ENCODE results near the gene RGS17. TPM values are rescaled to one million over a fixed set of nuclear protein-coding genes. Genes with fewer than 3 reads are reported as not detected.

The RGS17 gene
- total RNA-seq, 1 experiment from 2014 or later = 0.70 TPM

GRCh38 chr6:152983637-152984512 is 147.2 kb downstream of the RGS17 start:
- Histone ChIP-seq H3K4me3 (peak overlapping the region; percentile 87), H3K4me1 (replicated peaks; ENCODE audit: insufficient read depth) (peaks cover 36% of the 10 kb centered on the region), H4K20me1 (ENCODE audit: insufficient read depth) (peaks cover 28% of the 10 kb centered on the region), H3K27ac (peak overlapping the region; percentile 61), H3K36me3 (ENCODE audit: low read depth) (0 out of 2 replicates have a peak, but pooled peaks cover 6% of the 10 kb centered on the region), H3K79me2 (ENCODE audit: low read depth) (peaks cover 69% of the 10 kb centered on the region), H3K27me3 (ENCODE audit: insufficient read depth, low read depth) (no peaks in the 10 kb centered on the region), H3K9me3 (ENCODE audit: insufficient read depth, low read depth) (no peaks in the 10 kb centered on the region), H3K4me2 (peak overlapping the region; percentile 91), H2AFZ (peak overlapping the region; percentile 86), H3K9me2 (ENCODE audit: insufficient read depth) (no peaks in the 10 kb centered on the region), H3F3A (ENCODE audit: insufficient read depth, low read depth) (peaks cover 23% of the 10 kb centered on the region)
- TF ChIP-seq EZH2 (IDR thresholded peaks at IDR 0.05; ENCODE audit: low read depth) = no peak
- no peak for TF ChIP-seq CTCF (conservative IDR thresholded peaks at IDR 0.05)
- peak; percentile 60 to 63 for DNase-seq
- POLR2A ChIA-PET (ENCODE audit: unreplicated experiment) = interaction anchor here (0.6 kb wide), 2 partner anchors 18 to 28 kb away, joined by 3 to 6 read pairs; no protein-coding TSS in a partner anchor
- intact Hi-C loops (cut with micrococcal nuclease; ENCODE audit: unreplicated experiment) = loop anchor here (2.0 kb wide), 1 partner anchor 17 kb away; no protein-coding TSS in a partner anchor
- CTCF ChIA-PET = interaction anchor here (0.9 kb wide), 1 partner anchor 29 kb away, joined by 3 read pairs; no protein-coding TSS in a partner anchor
- BruUV-seq (replicated peaks) = TSS peak; percentile 54

GRCh38 chr6:152982904-152983636 is 148.0 kb downstream of the RGS17 start, which contains the start of gene FBXO5:
FBXO5 (minus strand) TSS chr6:152983041; CDS start chr6:152982959, 82 bp downstream.
- intact Hi-C loops (cut with micrococcal nuclease; ENCODE audit: unreplicated experiment) = no loop called here
- Histone ChIP-seq H3K36me3 (ENCODE audit: low read depth) (0 out of 2 replicates have a peak, but pooled peaks cover 6% of the 10 kb centered on the region), H3K4me1 (replicated peaks; ENCODE audit: insufficient read depth) (peaks cover 37% of the 10 kb centered on the region), H3K4me3 (peak within 1 kb of the TSS; percentile 87), H4K20me1 (ENCODE audit: insufficient read depth) (peaks cover 28% of the 10 kb centered on the region), H3K9me2 (ENCODE audit: insufficient read depth) (no peaks in the 10 kb centered on the region), H3K79me2 (ENCODE audit: low read depth) (peaks cover 76% of the 10 kb centered on the region), H3K4me2 (peak within 1 kb of the TSS; percentile 91), H3K27ac (peak within 1 kb of the TSS; percentile 61), H2AFZ (peak within 1 kb of the TSS; percentile 86), H3K9me3 (ENCODE audit: insufficient read depth, low read depth) (no peaks in the 10 kb centered on the region), H3K27me3 (ENCODE audit: insufficient read depth, low read depth) (no peaks in the 10 kb centered on the region), H3F3A (ENCODE audit: insufficient read depth, low read depth) (peaks cover 23% of the 10 kb centered on the region)
- TF ChIP-seq EZH2 (IDR thresholded peaks at IDR 0.05; ENCODE audit: low read depth) = no peak
- TF ChIP-seq CTCF (conservative IDR thresholded peaks at IDR 0.05) = no peak
- POLR2A ChIA-PET (ENCODE audit: unreplicated experiment) = interaction anchor here (0.5 to 0.6 kb wide), 5 partner anchors 16 to 708 kb away, joined by 3 to 6 read pairs (median 4); no protein-coding TSS in a partner anchor
- CTCF ChIA-PET = interaction anchor here (0.9 kb wide), 1 partner anchor 29 kb away, joined by 3 read pairs; no protein-coding TSS in a partner anchor
- BruUV-seq (replicated peaks) = no TSS peak
- peak; percentile 90 to 93 for DNase-seq
